ENCODE results near the gene ANTXRL.
"Not testable (repeated sequence)": the region's sequence is repeated elsewhere in the genome, so short reads cannot be mapped to it uniquely, and the experiment has no call there.

Gene ANTXRL

DNA sequence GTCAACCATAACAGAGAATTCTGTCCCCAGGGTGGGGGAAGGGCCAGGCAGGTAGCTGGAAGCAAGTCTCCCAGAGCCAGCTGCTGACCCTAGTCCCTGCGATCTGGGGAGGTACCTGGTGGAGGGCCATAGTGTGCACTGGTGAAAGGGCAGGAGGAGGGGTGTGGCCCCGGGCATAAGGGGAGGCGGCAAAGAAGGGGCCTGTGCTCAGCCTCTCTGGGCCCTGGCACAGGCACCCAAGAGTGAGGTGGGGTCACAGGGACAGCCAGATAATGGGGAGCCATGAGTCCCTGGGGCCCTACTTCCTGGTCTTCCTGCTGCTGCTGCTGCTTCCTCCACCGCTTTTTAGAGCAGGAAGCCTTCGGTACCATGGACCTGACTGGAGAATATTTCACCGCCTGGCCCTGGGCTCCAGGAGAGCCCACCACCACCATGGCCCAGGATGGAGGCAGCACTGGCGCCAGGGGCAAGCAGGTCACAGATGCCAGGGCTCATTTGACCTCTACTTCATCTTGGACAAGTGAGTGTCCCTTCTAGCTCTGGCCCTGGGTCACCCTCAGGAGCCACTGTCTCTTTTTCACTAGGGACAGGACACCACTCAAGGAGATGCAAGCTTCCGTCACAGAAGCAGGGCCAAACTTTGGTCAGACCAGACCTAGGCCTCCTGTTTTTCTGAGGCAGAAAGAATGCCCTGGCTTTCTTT is at the start of gene ANTXRL:
ANTXRL (plus strand) TSS at position 7 of the 703 bp plus-strand sequence; CDS start at position 273, 266 bp downstream.
- DNase-seq, result no peak

GRCh38 chr10:46237815-46238510 is 48.8 kb upstream of the ANTXRL start:
- no peak for DNase-seq

- no peak for DNase-seq
These were observed 47.5 kb upstream of the ANTXRL start for GRCh38 chr10:46239247-46239646.

GRCh38 chr10:46239993-46240683 is 46.7 kb upstream of the ANTXRL start:
- no peak for DNase-seq

GRCh38 chr10:46240684-46241565 is 45.9 kb upstream of the ANTXRL start:
- no peak for DNase-seq

DNA sequence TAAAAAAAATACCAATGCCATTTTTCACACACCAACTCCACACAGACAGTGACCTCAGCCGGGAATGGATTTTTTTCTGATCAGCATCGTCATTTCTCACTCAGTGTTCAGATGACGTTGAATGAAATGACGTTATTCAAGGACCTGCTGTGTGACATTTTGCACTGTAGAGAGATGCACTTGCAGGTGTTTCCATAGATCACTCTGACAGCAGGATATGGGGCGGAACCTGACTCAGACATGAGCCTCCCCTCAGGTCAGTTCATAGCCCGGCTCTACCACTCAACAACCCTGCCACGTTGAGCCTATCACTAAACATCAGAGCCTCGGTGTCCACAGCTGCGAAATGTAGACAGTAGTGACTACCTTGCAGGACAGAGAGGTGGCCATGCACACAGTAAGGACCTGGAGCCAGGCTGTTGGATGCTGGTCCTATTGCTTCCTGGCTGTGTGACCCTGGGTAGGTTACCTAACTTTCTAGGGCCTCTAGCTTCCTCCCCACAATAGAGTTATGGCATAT is 41.4 kb upstream of the ANTXRL start:
- no peak for DNase-seq

GRCh38 chr10:46246400-46247180 is 40.2 kb upstream of the ANTXRL start:
- DNase-seq, result not testable (repeated sequence)

- no peak for DNase-seq
These were observed 39.7 kb upstream of the ANTXRL start for GRCh38 chr10:46247181-46247475.

GRCh38 chr10:46247808-46248569 is 38.8 kb upstream of the ANTXRL start:
- DNase-seq, result no peak

GRCh38 chr10:46248651-46249146 is 38.1 kb upstream of the ANTXRL start:
- no peak for DNase-seq

DNA sequence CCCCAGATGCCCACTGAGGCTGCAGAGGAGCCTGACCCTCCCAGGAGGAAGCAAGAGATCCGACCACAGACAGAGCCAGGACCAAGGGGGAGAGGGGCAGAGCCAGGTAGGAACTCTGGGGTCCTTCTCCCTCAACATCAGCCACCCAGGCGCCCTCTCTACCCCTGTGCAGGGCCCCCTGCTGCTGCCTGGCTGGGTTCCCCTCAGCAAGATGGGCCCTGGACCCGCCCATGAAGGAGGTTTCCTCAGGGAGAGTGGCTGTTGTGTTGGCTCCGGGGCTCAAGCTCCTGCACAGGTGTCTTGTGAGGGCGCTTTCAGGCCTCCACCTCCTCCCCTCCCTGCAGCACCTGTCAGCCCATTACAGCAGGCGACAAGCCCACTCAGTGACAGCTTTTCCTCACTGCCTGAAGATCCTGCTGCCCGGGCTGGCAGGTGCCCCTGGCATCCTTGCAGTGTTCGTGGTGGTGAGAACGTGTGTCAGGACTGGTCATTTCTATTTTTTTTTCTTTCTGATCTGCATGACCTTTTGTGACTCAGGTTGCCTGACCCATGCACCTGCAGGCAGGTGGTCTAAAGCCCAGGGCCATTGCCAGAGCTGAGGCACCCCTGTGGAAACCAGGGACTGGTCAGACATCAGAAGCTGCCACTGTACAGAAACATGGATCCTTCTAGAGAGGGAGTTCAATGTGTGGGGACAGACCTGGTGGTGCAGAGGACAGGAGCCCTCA is 37.0 kb upstream of the ANTXRL start:
- DNase-seq, result not testable (repeated sequence)

GRCh38 chr10:46250481-46250880 is 36.3 kb upstream of the ANTXRL start:
- DNase-seq, result no peak

DNA sequence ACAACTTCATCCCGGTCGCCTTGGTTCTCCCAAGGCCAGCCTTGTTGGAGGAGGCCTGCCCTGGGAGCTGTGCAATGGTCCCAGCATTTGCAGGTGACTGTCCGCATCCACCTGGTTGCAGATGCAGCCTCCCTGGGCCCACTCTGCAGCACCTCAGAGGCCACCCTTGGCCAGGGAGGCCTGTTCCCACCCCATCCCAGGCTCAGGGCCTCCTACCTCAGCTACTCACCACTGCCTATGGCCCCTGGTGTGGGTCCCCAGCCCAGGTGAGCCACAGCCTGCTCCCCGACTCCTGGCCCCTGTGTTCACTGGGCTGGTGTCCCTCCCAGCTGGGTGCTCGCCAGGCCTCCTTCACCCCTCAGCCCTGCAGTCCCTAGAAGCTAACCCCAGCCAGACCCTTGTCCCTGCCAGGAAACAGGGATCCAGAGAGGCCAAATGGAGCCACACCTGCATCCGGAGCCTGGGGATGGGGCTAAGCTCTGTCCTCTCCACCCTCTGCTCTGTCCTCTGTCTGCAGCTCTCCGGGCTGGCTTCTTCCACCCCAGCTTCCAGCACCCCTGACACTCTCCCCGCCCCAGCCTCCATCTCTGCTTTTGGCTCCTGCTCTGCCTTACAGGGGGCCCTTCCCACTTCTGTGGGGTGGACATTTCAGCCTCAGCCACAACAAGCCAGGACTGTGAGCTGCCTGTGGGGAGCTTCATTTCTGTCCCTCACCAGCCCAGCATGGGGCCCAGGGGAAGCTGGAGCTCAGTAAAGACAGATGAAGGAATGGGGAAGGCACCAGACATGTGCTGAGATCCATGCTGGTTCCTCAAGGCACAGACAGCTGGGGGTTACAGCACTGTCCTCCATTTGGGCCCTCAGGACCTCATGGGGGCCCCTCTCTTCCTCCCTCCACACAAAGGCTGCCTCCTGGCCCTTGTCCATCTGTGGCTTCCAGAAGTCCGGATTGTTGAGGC is 35.6 kb upstream of the ANTXRL start:
- no peak for DNase-seq

- no peak for DNase-seq
These were observed 34.6 kb upstream of the ANTXRL start for GRCh38 chr10:46251857-46252847.

DNA sequence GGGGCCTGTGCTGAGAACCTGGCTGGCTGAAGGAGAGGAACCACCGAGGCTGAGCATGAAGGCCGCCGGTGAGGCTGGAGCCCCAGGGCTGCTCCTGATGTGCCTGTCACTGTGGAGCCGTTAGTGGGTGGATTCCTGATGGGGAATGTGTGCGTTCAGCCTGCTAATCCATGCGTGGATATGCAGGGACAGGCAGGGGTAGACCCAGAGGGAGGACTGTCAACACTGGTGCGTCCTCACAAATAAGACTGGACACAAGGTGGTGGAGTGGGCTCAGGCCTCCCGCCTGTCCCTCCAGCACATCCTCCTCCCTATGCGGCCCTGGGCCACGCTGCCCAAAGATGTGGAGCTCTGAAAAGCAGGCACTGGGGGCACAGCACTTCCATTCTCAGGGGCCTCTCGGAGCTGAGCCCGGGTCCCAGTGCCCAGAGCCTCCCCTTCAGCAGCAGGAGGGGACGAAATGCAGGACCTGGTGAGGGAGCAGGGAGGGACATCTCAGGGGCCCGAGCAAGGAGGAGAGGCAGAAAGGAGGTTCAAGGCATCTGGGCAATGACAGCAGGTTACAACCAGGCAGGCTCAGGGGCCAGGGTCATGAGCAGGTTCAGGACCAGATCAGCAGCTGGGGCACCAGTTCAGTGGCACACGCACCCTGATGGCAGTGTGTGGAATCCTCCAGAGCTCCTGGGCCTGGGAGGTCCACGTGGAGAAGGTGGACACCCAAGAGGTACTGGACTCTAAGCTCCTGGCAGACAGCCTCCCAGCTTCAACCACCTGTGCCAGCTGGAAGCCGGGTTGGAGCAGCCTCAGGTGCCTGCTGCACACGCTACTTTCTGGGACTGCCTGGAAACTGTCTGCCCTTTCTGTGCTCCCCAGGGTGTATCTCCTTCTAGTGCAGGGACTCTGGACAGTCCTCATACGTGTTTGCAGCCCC is 33.5 kb upstream of the ANTXRL start:
- no peak for DNase-seq

GRCh38 chr10:46254007-46254383 is 32.8 kb upstream of the ANTXRL start:
- no peak for DNase-seq

DNA sequence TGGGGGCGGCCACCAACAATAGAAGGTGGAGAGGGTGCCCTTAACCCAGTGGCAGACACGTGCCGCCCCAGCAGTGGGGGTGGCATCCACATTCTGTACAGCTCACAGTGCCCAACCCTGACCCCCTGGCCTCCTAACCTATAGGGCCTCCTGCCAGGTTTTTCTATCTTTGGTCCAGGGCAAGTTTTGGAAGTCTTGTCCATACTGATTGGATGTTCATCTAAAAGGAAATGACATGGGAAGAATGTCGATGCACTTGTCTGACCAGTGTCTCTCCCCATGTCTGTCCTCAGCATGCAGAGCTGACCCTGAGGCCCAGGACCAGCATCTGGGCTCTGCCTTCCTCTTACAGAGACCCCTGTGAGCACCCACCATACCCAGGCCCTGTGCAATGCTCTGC is 32.3 kb upstream of the ANTXRL start:
- no peak for DNase-seq

Measured in SW 1271 (cell line).